Measurements from ENCODE around the gene ATRIP. TPM values are rescaled to one million over a fixed set of nuclear protein-coding genes. Genes with fewer than 3 reads are reported as not detected.

ATRIP gene
- total RNA-seq, 3 donors from 2014 or later (not counting 1 experiment from before 2014, with no cell fraction given): 8.5 to 11.0 (median 10.6) TPM

- 96% methylated on average over 12 of the region's 12 CpGs for WGBS (ENCODE audit: insufficient coverage)
- Mint-ChIP-seq H3K27me3 (ENCODE audit: low read depth in 2 of 2) (no peaks in the 10 kb centered on the region), H3K36me3 (no peaks in the 10 kb centered on the region), H3K4me3 (no peak overlapping the region), H3K27ac (no peak overlapping the region), H3K9me3 (no peaks in the 10 kb centered on the region), H3K4me1 (peaks cover 9 to 31% of the 10 kb centered on the region in 2 donors)
- no peak overlapping the region for H3K4me3 ChIP-seq (ENCODE audit: low read length)
- H3K27ac ChIP-seq (ENCODE audit: low read length): no peak overlapping the region
- no peak for ATAC-seq
- no peaks in the 10 kb centered on the region for H3K9me3 ChIP-seq (ENCODE audit: control insufficient read depth, insufficient read depth, low read length)
- DNase-seq: no peak
- H3K27me3 ChIP-seq (ENCODE audit: control insufficient read depth, insufficient read depth, low read length): no peaks in the 10 kb centered on the region
- peaks cover 11% of the 10 kb centered on the region for H3K36me3 ChIP-seq (ENCODE audit: control insufficient read depth, insufficient read depth, low read length)
- H3K4me1 ChIP-seq (ENCODE audit: control insufficient read depth, insufficient read depth, low read length): peaks cover 55% of the 10 kb centered on the region
- TF ChIP-seq CTCF (IDR thresholded peaks at IDR 0.05): no peak
- intact Hi-C loops (cut with micrococcal nuclease): no loop called here
These were observed 12.9 kb upstream of the ATRIP start for GRCh38 chr3:48433472-48434118.

- Mint-ChIP-seq H3K27me3 (ENCODE audit: low read depth in 2 of 2) (no peaks in the 10 kb centered on the region), H3K27ac (peak overlapping the region in 1 of 2 donors; percentile 11), H3K9me3 (no peaks in the 10 kb centered on the region), H3K4me3 (no peak overlapping the region), H3K36me3 (no peaks in the 10 kb centered on the region), H3K4me1 (peaks cover 11 to 38% of the 10 kb centered on the region in 2 donors)
- 72% methylated on average over 15 of the region's 15 CpGs for WGBS (ENCODE audit: insufficient coverage)
- intact Hi-C loops (cut with micrococcal nuclease): no loop called here
- Histone ChIP-seq H3K4me1 (ENCODE audit: control insufficient read depth, insufficient read depth, low read length) (peaks cover 57% of the 10 kb centered on the region), H3K36me3 (ENCODE audit: control insufficient read depth, insufficient read depth, low read length) (peaks cover 11% of the 10 kb centered on the region), H3K27me3 (ENCODE audit: control insufficient read depth, insufficient read depth, low read length) (no peaks in the 10 kb centered on the region), H3K9me3 (ENCODE audit: control insufficient read depth, insufficient read depth, low read length) (no peaks in the 10 kb centered on the region), H3K4me3 (ENCODE audit: low read length) (no peak overlapping the region), H3K27ac (ENCODE audit: low read length) (no peak overlapping the region)
- no peak for TF ChIP-seq CTCF (IDR thresholded peaks at IDR 0.05)
- DNase-seq (peak in 1 of 2 donors; percentile 39), ATAC-seq (no peak)
These were observed 11.8 kb upstream of the ATRIP start for GRCh38 chr3:48434591-48435222.

GRCh38 chr3:48435223-48435595 lies 11.3 kb upstream of the ATRIP start:
- ATAC-seq (no peak), DNase-seq (no peak)
- H3K4me3 Mint-ChIP-seq: no peak overlapping the region
- peaks cover 53% of the 10 kb centered on the region for H3K4me1 ChIP-seq (ENCODE audit: control insufficient read depth, insufficient read depth, low read length)
- H3K36me3 Mint-ChIP-seq: no peaks in the 10 kb centered on the region
- WGBS (ENCODE audit: insufficient coverage): 94% methylated on average over 4 of the region's 4 CpGs
- H3K4me1 Mint-ChIP-seq: peaks cover 16 to 38% of the 10 kb centered on the region in 2 donors
- no peaks in the 10 kb centered on the region for H3K9me3 Mint-ChIP-seq
- H3K27ac Mint-ChIP-seq: no peak overlapping the region
- no peaks in the 10 kb centered on the region for H3K9me3 ChIP-seq (ENCODE audit: control insufficient read depth, insufficient read depth, low read length)
- TF ChIP-seq CTCF (IDR thresholded peaks at IDR 0.05): no peak
- H3K36me3 ChIP-seq (ENCODE audit: control insufficient read depth, insufficient read depth, low read length): peaks cover 11% of the 10 kb centered on the region
- intact Hi-C loops (cut with micrococcal nuclease): no loop called here
- no peak overlapping the region for H3K4me3 ChIP-seq (ENCODE audit: low read length)
- H3K27me3 ChIP-seq (ENCODE audit: control insufficient read depth, insufficient read depth, low read length): no peaks in the 10 kb centered on the region
- no peak overlapping the region for H3K27ac ChIP-seq (ENCODE audit: low read length)
- H3K27me3 Mint-ChIP-seq (ENCODE audit: low read depth in 2 of 2): no peaks in the 10 kb centered on the region
